Activated CD8-positive, alpha-beta memory T cell treated with anti-CD3 and anti-CD28 coated beads, Interleukin-2, amount 50 U/mL, for 24 hours (primary cell): ENCODE data around the gene GFM1.
"Not testable (repeated sequence)": the region's sequence is repeated elsewhere in the genome, so short reads cannot be mapped to it uniquely, and the experiment has no call there.

ENCODE experiments used
- DNase-seq: peaks from one replicate; pipeline ENCODE4 v3.0.0-alpha.2; 2020; ENCODE audit errors: extremely low read depth

GFM1 gene

DNA sequence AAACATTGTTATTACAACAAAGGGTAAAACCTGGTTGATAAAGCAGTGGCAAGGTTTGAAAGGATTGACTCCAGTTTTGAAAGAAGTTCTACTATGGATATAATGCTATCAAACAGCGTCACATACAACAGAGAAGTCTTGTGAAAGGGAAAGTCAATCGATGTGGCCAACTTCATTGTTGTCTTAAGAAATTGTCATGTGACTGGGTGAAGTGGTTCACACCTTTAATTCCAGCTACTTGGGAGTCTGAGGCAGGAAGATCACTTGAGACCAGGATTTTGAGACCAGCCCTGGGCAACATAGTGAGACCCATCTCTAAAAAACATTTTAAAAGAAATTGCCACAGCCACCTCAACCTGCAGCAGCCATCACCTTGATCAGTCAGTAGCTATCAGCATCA lies 34.4 kb downstream of the GFM1 start:
- no peak for DNase-seq

DNA sequence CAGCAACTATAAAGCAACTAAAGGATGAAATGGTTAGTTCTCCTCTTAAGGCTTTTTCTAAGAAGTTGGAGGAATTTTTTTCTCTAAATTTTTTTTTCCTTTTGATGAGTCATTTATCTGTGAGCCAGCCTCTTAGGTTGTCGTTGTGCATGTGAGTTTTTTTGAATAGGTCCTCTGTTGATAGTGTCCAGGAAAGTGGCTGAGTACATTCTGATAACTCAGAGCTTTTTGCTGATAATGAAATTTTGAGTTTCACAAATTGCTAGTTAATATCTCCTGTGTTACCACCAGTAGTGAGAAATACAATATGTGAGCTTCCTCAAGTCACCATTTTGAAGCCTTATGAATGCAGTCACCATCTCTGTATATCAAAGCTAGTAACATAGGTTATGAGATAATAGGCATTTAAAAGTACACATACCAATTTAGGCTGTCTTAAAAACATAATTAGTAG lies 35.2 kb downstream of the GFM1 start:
- DNase-seq = no peak

DNA sequence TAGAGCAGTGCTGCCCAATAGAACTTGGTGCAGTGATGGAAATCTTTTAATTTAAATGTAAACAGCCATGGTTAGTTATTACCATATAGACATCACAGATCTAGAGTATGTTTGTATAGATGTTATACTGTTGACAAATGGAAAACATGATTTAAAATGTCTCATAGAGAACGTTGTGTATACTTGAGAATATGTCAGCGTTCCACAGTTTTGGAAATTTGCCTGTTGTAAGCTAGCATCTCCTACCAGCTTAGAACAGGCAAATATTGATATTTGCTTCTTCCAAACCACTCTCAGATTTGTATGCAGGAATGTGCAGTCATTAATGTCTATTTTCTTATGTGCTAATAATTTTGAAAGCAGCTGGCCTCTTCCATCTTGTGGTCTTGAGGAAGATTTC lies 36.5 kb downstream of the GFM1 start:
- no peak for DNase-seq

DNA sequence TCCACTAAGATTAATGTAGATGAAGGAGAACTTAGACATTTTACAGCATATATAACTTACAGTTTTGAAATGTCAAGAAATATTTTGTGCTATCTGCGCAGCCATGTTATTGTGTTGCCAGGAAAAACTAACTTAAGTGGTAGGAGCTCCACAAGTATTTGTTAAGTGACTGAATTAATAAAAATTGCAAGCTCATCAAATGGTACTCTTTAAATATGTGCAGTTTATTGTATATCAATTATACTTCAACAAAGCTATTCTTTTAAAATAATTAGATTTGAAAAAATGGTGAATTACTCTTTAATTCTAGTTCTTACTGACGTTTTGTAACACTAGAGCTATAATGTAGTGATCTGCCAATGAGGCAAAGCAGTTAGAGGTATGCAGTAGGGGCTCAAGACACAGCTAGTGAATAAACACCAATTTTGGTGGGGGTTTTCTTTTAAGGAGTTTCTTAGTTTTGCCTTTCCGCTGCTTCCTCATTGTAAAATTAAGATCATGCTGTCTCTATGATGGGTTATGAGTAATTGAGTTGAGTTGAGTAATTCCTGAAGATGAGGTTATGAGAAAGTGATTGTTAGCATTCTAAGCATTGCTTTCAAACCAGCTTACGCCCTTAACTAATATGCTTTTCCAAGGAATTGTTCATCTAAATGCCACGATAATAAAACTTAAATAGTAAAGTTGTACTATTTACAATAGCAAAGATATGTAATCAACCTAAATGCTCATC lies 39.1 kb downstream of the GFM1 start:
- DNase-seq = no peak

DNA sequence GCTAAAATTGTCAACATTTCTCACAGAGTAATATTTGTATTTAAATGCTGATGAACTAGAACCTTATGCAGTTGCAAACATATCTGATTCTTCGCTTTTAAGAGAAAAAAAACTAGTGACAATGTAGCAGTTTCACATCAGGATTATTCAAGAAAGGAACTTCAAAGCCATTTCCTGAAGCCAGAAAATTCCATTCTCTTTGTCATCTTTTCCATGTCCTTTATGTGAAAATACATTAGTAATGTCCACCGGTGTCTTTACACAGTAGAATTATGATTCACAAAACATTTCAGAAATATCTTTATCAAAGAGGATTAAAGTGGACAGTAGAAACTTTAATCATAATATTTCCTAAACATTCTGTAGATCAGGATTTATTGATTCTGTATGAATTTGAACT lies 40.8 kb downstream of the GFM1 start:
- no peak for DNase-seq

- DNase-seq = not testable (repeated sequence)
These were observed 49.6 kb downstream of the GFM1 start for GRCh38 chr3:158693866-158694456.

GRCh38 chr3:158696618-158697017 lies 52.3 kb downstream of the GFM1 start:
- DNase-seq = no peak

DNA sequence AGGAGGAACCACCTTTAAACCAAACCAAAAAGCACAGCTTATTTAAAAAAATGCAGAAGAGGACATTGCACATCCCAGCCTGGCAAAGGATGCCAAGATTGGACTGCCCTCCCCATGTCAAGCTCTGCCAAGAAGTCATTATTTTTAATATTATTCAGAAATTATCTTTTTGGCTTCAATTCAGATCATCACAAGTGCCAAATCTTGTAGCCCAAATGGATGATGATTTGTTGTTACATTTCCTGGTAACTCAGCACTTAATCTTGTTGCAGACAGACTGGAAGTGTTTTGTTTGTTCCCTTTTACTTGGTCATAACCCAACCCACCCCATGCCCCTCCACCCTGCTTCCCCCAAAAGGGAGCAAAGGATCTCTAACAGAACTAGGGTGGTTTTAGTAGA lies 56.2 kb downstream of the GFM1 start:
- DNase-seq = no peak

DNA sequence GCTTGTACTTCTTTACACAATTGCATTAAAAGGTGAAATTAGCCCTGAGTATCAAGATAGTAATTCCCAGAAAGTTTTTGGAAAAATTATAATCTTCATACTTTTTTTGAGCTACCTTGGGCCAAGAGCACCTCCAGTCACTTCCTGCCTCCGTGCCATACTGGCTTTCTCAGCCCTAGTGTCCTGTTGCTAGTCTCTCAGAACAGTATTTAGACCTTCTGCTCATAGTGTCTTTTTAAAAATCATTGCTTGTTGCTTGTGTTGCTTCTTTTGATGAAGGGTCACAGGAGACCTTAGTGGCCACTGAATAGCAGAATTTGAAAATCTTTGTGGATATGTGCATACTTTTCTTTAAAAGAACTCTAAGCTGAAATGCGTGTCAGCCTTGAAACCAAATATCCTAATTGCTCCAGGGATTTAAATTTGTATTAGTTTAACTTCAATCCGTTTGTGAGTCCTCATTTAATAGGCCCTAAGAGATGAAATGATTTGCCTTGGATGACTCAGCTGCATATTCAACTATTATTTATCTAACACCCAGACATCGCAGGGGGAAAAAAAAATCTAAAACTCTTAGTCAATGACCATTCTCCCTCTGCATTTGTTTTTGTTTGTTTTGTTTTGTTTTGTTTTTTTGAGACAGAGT lies 57.2 kb downstream of the GFM1 start:
- DNase-seq = no peak

DNA sequence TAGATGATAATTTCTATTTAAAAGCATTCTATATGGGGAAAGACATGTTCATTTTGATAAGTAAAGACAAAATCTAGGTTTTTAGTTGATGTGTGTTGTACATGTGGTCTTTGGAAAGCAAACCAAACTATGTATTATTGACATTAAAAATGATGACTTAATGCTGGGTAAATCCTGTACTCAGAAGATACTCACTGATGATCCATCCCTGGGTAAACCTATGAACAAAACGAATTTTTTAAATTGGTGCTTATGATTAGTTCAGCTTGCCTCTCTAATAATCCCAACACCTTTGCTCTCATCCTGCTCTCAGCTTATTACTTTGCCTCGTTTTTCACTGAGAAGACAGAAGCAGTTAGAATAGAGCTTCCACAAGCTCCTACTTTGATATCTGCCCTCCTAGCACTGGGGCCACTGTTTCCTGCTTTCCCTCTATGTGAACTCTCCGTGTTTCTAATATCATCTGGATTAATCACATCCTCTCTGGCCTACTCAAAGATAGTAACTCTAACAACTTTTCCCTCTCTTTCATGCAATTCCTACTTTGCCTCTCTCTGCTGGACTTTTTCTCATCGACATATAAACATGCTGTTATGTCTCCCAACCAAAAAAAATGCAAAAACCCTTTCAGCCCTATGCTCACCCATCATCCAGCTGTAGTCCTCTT lies 58.6 kb downstream of the GFM1 start:
- no peak for DNase-seq

- DNase-seq = no peak
These were observed 59.2 kb downstream of the GFM1 start for GRCh38 chr3:158703566-158703965.

- DNase-seq = no peak
These were observed 65.3 kb downstream of the GFM1 start for GRCh38 chr3:158709666-158710083.

GRCh38 chr3:158710601-158711000 lies 66.3 kb downstream of the GFM1 start:
- no peak for DNase-seq

- DNase-seq = no peak
These were observed 67.6 kb downstream of the GFM1 start for GRCh38 chr3:158711886-158712285.

DNA sequence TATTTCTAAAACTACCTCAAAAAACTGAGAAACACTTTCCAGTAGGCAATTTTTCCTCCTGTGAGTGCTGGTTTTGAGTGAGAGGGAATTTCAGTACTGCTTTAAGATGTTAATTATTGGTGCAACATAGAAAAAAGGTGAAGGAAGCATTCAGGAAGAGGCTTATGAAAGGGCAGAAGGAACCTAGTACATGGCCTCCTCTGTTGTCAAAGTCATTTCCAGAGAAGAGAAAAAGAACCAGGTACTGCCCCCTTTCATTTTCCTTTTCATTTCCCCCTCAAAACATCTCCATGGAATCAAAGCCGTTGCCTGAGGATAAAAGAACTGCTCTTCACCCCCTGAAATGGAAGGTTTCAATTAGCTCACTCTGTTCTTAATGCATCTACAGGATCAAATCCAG lies 68.1 kb downstream of the GFM1 start:
- DNase-seq = no peak

- no peak for DNase-seq
These were observed 68.8 kb downstream of the GFM1 start for GRCh38 chr3:158713094-158713499.

GRCh38 chr3:158717576-158717975 lies 73.2 kb downstream of the GFM1 start:
- DNase-seq = no peak

DNA sequence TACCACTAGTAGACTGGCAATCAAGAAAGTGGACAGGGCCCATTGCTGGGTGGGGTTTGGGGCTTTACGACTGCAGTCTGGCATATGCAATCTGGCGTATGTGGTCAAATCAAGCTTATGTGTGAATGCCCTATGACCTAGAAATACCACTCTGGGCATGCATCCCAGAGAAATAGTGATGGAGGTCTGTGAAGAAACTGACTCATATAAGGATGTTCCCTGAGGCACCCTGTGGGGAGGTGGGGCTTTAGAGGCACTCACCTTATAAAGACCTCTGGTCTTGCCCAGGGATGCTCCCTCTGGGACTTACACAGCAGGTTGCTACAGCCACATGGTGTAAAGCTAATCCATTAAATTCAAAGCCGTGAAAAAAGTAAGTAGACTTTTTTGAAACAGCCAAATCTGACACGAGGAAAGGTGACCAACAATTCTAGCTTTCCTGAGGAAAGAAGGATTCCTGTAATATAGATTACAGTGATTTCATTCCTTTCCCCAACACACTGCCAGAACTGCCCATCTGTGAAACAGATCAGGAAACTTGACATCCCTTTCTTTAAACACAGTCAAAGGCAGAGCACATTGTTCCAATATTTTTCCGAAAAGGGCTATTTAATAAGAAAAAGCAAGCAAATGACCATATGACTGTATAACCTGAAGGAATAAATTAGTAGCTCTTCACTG lies 74.3 kb downstream of the GFM1 start:
- no peak for DNase-seq

DNA sequence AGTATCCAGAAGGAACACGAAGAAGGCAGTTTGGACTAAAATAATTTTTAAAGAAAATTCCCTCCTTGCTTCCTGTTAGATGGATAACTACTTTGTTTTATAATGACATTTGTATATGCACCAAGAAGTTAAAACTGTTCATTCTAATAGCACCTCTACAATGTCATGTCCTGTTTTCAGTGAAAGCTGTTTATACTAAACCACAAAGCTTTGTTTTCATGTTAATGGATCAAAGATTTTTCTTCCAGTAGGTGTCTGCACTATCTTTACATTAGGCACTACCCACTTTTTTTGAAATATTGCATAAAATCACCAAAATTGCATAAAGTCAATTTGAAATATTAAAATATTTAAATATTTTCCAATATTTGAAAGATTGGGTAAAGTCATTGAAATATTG lies 77.8 kb downstream of the GFM1 start:
- DNase-seq = no peak

- DNase-seq = no peak
These were observed 79.7 kb downstream of the GFM1 start for GRCh38 chr3:158723991-158724390.

DNA sequence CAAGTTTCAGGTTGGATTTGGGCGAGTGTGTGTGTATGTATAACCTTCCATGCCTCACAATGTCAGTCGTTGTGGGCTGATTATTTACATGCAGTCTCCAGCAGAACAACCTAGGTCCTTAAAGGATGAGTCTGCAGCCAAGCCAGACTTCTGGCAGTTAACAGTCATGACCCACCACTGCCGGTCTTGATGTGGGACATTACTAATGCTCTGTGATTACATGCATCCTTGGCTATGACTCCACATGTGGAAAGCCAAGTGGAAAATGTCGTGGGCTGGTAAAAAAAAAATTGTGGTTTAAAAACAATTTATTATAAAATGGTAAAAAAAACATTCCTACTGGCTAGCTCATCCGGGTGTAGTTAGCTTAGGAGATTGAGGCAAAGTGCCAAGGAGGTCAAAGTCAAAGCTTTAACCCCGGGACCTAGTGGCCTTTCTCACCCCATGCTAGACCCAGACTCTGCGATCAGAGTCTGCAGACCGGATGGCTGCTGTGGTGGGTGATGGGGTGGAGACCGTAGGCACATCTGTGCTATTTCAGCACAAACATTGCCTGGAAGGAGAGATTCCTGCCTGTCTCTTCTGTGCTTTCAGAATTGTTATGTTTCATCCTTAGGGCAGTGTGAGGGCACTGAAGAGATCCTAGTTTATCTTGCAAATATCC lies 81.2 kb downstream of the GFM1 start:
- DNase-seq = no peak
